RKO (cell line): ENCODE data around the gene ZNF428.
"Not testable (repeated sequence)": the region's sequence is repeated elsewhere in the genome, so short reads cannot be mapped to it uniquely, and the experiment has no call there.

Experiments
- DNase-seq: peaks from one replicate; pipeline ENCODE4 v3.0.0-alpha.2; 2016; ENCODE audit warnings: low spot score

Gene ZNF428

DNA sequence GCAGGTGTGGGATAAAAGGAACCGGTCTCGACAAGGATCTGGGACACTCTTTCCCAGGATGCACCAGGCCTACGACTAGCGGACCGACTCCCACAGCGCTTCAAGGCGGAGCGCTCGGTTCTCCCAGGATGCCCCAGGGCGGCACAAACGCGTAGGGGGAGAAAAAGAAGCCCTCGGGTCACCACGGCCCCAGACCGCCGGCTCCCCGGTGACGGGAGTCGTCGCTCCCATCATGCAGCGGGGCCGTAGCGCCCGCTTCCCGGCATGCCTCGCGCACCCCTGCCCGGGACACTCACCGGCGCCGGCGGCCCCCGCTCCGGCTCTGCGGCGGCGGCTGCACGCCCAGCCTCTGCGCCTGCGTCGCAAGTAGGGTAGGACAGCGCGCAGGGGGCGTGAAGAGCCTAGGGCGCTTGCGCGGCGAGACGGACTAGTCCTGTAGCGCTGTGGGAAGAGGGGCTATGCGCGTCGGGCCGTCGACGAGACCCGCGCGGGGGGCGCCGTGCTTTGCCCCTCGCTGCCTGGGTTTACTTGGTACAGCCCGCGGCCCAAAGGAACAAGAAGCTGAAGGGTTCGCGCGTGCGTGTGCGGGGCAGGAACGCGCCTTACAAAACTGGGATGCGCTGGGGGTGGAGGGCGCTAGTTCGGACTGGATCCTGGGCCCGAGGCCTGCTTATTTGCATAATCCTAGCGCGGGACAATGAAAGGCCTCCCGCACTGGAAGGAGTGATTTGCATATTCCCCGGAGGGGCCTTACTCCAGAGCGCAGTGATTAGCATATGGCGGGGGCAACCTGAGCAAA is at the start of gene ZNF428:
TSS of gene ZNF428 (minus strand) at position 368 of the 799 bp plus-strand sequence. CDS start 5,325 bp downstream, outside the sequence.
- DNase-seq, result peak; percentile 88

GRCh38 chr19:43668406-43669109 is 49.1 kb upstream of the ZNF428 start:
- peak; percentile 98 for DNase-seq

DNA sequence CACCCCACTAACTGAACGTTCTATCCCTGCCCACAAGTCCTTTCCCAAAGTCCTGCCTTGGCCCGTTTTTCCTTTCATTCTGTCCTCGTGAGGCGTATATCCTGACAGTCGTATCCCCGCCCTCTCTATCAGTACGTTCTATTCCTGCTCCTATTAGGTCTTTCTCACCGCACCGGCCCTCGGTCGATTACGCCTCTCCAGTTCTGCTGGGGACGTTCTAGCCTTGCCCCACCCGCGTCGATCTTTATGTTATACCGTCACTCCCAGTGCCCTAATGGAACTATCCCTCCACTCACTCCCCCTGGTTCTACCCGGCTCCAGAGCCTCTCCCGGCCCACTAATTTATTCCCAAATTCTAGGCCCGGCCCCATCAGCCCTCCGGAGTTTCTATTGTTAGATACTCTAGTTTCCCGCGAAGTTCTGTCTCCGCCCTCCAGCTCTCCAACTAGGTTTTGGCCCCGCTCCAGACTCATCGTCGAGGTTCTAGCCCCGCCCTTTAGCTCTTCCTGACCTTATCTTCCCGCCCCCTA is 48.5 kb upstream of the ZNF428 start:
- DNase-seq, result no peak

- no peak for DNase-seq
These were observed 47.9 kb upstream of the ZNF428 start for GRCh38 chr19:43667126-43667875.

DNA sequence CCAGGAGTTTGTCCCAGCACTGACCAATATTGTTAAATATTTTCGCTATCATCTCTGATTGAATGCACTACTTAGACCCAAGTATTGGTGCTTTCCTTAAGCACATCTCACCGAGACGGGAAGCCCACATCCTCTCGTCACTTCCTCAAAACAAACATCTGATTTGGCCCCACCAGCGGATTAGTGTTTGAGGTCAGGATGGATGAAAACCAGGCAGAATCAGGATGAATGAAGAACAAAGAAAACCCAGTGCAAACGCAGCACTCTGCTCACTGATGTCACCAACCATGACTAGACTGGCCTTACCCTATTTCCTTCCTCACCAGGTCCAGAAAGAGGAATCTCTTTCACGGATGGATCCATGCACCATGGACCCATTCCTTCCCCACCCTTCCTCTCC is 44.6 kb upstream of the ZNF428 start:
- DNase-seq, result no peak

DNA sequence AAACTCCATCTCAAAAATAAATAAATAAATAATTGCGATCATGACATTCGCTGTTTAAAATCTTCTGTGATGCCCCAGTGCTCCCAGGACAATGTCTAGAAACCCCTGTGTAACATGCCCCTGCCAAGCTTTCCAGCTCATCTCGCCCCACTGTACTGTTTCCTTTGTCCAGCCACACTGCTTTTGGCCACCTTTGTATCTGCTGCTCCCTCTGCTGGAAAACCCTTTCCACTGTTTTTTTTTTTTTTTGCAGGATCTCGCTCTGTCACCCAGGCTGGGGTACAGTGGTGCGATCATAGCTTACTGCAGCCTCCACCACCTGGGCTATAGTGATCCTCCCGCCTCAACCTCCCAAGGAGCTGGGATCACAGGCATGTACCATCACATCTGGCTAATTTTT is 43.1 kb upstream of the ZNF428 start:
- no peak for DNase-seq

DNA sequence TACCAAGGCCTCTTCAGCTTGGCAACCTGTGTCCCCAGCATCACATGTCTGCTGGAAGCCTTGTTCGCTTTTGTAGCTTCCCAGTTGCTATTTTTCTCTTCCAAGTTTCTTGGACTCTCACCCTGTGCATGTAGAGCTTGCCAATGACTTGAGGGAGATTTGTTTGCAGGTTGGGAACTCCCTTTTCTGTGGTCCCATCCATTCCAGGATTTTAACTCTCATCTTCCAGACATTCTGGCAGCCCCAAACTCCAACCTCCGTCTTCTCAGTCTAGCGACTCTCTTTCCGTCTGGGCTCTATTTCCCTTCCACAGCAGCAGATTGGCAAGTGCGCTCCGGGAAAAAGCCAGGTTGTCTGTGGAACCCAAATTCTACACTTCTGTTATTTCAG is 41.5 kb upstream of the ZNF428 start:
- no peak for DNase-seq

DNA sequence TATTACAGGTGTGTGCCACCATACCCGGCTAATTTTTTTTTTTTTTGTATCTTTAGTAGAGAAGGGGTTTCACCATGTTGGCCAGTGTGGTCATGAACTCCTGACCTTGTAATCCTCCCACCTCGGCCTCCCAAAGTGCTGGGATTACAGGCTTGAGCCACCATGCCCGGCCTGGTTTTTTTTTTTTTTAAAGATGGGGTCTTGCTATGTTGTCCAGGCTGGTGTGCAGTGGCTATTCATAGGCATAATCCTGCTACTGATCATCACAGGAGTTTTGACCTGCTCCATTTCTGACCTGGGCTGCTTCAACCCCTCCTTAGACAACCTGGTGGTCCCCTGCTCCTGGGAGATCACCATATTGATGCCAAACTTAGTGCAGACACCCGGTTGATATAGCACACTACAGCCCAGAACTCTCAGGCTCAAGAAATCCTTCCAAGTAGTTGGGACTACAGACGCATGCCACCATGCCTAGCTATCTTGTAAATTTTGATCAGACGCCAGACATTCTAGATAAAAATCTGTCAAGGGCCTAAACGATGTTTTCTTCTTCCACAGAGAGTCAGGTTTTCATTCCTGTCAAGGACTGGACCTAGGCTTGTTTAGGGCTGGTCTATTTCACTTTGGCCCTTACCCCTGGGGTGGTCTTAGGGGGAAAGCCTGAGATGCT is 41.0 kb upstream of the ZNF428 start:
- DNase-seq, result no peak

GRCh38 chr19:43658494-43658893 is 39.1 kb upstream of the ZNF428 start:
- DNase-seq, result no peak

DNA sequence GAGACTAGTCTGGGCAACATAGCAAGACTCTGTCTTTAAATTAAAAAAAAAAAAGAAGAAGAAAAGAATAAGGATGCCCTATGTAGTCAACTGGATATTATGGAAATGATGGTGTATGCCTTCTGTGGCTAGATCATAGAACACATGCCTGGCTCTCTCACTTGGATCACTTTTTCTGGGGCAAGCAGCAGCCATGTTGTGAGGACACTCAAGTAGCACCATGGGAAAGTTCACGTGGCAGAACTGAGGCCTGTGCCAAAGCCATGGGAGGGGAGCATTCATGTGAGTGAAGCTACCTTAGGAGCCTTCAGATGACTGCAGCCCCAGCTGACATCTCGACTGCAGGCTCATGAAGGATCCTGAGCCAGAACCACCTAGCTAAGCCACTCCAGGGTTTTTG is 38.6 kb upstream of the ZNF428 start:
- no peak for DNase-seq

GRCh38 chr19:43656436-43656835 is 37.0 kb upstream of the ZNF428 start:
- DNase-seq, result no peak

- DNase-seq, result no peak
These were observed 33.1 kb upstream of the ZNF428 start for GRCh38 chr19:43652546-43652874.

DNA sequence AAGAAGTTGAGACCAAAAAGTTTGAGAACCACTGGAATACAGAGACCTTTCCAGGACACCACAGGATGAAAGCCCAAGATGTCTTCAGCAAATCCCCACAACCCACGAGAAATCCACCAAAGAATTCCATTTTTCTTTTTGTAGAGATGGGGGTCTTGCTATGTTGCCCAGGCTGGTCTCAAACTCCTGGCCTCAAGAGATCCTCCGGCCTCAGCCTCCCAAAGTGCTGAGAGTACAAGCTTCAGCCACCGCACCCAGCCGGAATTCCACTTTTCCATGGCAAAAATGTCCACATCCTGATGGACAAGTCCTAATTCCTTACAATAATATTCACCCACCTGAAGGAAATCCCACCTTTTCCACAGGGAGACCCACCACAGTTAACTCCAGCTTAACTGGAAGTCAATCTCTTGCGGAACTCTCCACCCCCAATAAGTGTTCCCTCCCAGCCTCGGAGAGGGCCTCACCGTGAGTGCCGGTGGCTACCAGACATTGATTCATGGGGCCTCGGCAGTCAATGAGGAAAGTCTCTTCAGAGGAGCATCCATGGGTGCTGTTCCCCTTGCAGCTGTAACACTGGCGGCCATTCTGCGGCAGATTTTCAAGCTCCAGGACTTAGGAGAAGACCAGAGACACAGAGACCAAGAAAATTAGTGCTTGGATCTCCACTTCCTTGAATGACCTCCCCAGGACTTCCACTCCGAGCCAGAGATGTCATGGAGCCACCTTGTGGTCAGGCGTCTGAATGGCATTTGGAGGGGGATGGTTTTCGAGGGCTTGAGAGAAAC is 32.5 kb upstream of the ZNF428 start:
- peak; percentile 77 for DNase-seq

- DNase-seq, result not testable (repeated sequence)
These were observed 30.8 kb upstream of the ZNF428 start for GRCh38 chr19:43650276-43650675.

DNA sequence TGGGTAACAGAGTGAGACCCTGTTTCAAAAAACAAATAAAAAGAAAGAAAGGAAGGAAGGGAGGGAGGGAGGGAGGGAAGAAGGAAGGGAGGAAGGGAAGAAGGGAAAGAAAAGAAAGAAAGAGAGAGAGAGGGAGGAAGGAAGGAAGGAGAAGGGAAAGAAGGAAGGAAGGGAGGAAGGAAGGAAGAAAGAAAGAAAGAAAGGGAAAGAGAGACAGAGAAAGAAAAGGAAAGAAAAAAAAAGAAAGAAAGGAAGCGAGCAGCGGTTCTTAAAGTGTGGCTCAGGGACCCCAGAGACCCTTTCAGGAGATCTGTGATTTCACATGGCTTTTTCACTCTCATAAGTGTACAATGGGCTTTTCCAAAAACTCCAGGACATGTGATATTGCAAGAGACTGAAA is 30.1 kb upstream of the ZNF428 start:
- no peak for DNase-seq

GRCh38 chr19:43648633-43649032 is 29.2 kb upstream of the ZNF428 start:
- no peak for DNase-seq

DNA sequence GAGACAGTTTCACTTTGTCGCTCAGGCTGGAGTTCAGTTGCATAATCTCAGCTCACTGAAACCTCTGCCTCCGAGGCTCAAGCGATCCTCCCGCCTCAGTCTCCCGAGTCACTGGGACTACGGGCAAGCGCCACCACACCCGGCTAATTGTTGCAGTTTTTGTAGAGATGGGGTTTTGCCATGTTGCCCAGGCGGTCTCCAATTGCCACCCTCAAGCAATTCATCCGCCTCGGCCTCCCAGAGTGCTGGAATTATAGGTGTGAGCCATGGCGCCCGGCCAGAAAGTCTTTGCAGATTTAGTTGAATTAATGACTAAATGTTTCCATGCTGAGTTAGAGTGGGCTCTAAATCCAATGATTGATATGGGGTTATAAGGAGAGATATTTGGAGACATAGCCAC is 24.8 kb upstream of the ZNF428 start:
- no peak for DNase-seq

DNA sequence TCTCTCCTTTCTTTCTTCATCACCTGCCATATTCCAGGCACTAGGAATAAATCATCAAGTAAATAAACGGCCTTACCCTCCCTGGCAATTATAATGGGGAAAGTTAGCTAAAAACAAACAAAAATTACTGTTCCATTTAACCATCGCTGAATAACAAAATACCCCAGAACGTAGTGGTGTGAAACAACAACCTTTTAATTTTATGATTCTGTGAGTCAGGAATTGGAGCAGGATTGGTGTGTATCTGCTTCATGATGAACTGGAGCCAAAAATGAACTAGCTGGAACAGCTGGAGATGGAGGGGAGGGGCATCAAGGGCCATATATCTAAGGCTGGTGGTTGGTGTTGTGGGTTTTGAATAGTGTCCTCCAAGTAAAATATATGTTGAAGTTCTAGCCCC is 23.9 kb upstream of the ZNF428 start:
- no peak for DNase-seq

- no peak for DNase-seq
These were observed 23.1 kb upstream of the ZNF428 start for GRCh38 chr19:43642531-43642930.

DNA sequence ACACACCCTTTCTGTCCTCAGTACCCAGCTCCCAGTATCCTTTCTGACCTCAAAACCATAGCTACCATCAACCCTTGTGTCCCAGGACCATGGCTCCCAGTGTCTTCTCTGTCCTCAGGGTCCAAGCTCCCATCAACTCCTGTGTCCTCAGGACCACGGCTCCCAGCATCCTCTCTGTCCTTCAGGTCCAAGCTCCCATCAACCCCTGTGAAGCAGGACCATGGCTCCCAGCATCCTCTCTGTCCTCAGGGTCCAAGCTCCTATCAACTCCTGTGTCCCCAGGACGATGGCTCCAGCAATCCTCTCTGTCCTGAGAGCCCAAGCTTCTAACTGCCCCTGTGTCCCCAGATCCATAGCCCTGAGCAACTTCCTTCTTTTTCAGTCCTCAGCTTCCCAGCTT is 21.9 kb upstream of the ZNF428 start:
- DNase-seq, result no peak

DNA sequence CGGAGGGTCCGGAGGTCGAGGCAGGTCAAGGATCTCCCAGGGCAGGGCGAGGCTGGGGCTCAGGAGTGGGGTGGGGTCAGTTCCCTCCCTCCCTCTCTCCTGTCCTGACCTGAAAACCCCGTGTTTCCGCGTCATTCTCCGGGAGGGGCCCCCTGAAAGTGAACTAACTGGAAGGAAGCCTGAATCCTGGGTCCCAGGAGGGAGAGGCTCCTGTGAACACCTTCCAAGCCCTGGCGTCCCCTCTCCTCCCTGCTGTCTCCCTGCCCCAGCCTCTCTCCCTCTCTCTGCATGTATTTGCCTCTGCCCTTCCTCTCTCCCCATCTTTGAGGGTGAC is 21.0 kb upstream of the ZNF428 start:
- DNase-seq, result no peak
